Lower leg skin (tissue), 3 donors: ENCODE measurements around the gene GOLGA3.
"Not testable (repeated sequence)": the region's sequence is repeated elsewhere in the genome, so short reads cannot be mapped to it uniquely, and the experiment has no call there.

Experiments used
- CTCF ChIP-seq, 3 donors: fragments of 450-650 bp; IDR thresholded peaks; one replicate each; pipeline ENCODE4 v1.5.1; 2016; ENCODE audit warnings: antibody characterized with exemption in 3 of 3, mild to moderate bottlenecking in 3 of 3, moderate library complexity in 2 of 3
- POLR2A ChIP-seq, 2 donors: fragments of 450-650 bp; IDR thresholded peaks; one replicate each; pipeline ENCODE4 v1.6.1; 2016 to 2017; ENCODE audit warnings: antibody characterized with exemption in 2 of 2, mild to moderate bottlenecking in 1 of 2, moderate library complexity in 1 of 2

DNA sequence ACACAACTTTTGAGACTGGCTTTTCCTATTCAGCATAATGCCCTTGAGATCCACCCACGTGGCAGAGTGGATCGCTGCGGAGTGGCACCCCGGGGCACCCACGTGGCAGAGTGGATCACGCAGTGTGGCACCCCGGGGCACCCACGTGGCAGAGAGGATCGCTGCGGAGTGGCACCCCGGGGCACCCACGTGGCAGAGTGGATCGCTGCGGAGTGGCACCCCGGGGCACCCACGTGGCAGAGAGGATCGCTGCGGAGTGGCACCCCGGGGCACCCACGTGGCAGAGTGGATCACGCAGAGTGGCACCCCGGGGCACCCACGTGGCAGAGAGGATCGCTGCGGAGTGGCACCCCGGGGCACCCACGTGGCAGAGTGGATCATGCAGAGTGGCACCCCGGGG is 69.8 kb downstream of the GOLGA3 start:
- TF ChIP-seq CTCF, POLR2A (IDR thresholded peaks at IDR 0.05): not testable (repeated sequence)
